ENCODE results near the gene AVEN. TPM values are rescaled to one million over a fixed set of nuclear protein-coding genes. Genes with fewer than 3 reads are reported as not detected.
A peak's percentile ranks its signal among the peaks of the same experiment; 100 is the strongest.

Gene AVEN
- polyA plus RNA-seq, 2 of the 4 experiments (the other 2 are of a cell fraction): 23.8 to 27.2 TPM

DNA sequence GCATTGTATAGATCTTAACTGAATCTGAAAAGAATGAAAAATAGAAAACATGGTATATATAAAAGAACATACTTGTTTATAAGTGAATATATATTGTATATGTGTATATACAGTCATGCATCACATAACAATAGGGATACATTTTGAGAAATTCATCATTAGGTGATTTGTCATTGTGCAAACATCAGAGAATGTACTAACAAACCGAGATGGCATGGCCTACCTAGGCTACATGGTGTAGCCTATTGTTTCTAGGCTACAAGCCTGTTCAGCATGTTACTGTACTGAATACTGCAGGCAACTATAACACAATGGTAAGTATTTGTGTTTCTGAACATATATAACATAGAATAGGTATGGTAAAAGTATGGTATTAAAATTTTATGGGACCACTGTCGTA lies 135.3 kb downstream of the AVEN start:
- no peaks in the 10 kb centered on the region; the same call in 2 of the 3 replicates for H3K4me1 ChIP-seq
- POLR2A ChIA-PET: no interaction called here
- H3K4me3 ChIP-seq: no peak overlapping the region
- FAIRE-seq (no peak), DNase-seq (ENCODE audit: low read depth in 1 of 2, low spot score in 1 of 2) (no peak), ATAC-seq (no peak)
- H3K9me3 ChIP-seq: no peaks in the 10 kb centered on the region
- 49% methylated on average over 2 of the region's 2 CpGs for WGBS (ENCODE audit: missing lambda C conversion rate)
- no peak for TF ChIP-seq SMC3 (IDR thresholded peaks at IDR 0.05)
- TF ChIP-seq, protein P1, sequence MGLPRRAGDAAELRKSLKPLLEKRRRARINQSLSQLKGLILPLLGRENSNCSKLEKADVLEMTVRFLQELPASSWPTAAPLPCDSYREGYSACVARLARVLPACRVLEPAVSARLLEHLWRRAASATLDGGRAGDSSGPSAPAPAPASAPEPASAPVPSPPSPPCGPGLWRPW (IDR thresholded peaks at IDR 0.05): no peak
- TF ChIP-seq KDM1A (IDR thresholded peaks at IDR 0.05; ENCODE audit: low read depth): no peak
- TF ChIP-seq RCOR1 (IDR thresholded peaks at IDR 0.05; ENCODE audit: low read depth, low read length): no peak
- TF ChIP-seq, protein P2, sequence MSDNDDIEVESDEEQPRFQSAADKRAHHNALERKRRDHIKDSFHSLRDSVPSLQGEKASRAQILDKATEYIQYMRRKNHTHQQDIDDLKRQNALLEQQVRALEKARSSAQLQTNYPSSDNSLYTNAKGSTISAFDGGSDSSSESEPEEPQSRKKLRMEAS (IDR thresholded peaks at IDR 0.05): no peak
- TF ChIP-seq JUN (IDR thresholded peaks at IDR 0.05): no peak
- no peak for TF ChIP-seq MYC (IDR thresholded peaks at IDR 0.05; ENCODE audit: borderline replicate concordance, low read length)
- no peak for TF ChIP-seq PHF8 (IDR thresholded peaks at IDR 0.05; ENCODE audit: borderline replicate concordance, low read depth)
- TF ChIP-seq POLR2AphosphoS2 (conservative IDR thresholded peaks at IDR 0.05; ENCODE audit: low read length): no peak
- no peak for TF ChIP-seq CHD2 (IDR thresholded peaks at IDR 0.05; ENCODE audit: low read length, partially characterized antibody)
- no peak for TF ChIP-seq NFE2L2 (conservative IDR thresholded peaks at IDR 0.05; ENCODE audit: low read length)
- no peak for TF ChIP-seq SREBF2 (IDR thresholded peaks at IDR 0.05)
- H3K4me2 ChIP-seq: no peak overlapping the region
- CTCF ChIA-PET: interaction anchor here (0.6 kb wide), 1 partner anchor 190 kb away, joined by 3 read pairs; no protein-coding TSS in a partner anchor
- H3K27ac ChIP-seq: no peak overlapping the region

DNA sequence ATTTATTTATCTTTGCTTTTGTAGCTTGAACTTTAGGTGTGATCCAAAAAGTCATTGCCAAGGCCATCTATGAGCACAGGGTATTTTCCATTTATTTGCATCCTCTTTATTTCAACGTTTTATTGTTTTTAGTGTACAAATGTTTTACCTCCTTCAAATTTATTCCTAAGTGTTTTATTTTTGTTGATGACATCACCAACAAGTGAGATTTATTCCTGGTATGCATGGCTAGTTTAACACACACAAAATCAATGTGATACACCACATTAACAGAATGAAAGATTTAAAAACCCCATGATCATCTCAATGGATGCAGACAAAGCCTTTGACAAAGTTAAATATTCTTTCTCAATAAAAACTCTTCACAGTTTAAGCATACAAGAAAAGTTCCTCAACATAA lies 137.0 kb downstream of the AVEN start:
- ATAC-seq (no peak), DNase-seq (ENCODE audit: low read depth in 1 of 2, low spot score in 1 of 2) (no peak), FAIRE-seq (peak; percentile 39)
- H3K4me2 ChIP-seq: no peak overlapping the region
- no peak overlapping the region for H3K27ac ChIP-seq
- peaks cover 5% of the 10 kb centered on the region; the same call in 1 of the 3 replicates for H3K4me1 ChIP-seq
- H3K9me3 ChIP-seq: no peaks in the 10 kb centered on the region
- WGBS (ENCODE audit: missing lambda C conversion rate): 0% methylated on average over 1 of the region's 1 CpG
- no peak overlapping the region for H3K4me3 ChIP-seq
- CTCF ChIA-PET: interaction anchor here (1.5 kb wide), 1 partner anchor 9 kb away, joined by 3 read pairs; no protein-coding TSS in a partner anchor
- POLR2A ChIA-PET: no interaction called here
- TF ChIP-seq SMC3 (IDR thresholded peaks at IDR 0.05): no peak
- TF ChIP-seq, protein P3, sequence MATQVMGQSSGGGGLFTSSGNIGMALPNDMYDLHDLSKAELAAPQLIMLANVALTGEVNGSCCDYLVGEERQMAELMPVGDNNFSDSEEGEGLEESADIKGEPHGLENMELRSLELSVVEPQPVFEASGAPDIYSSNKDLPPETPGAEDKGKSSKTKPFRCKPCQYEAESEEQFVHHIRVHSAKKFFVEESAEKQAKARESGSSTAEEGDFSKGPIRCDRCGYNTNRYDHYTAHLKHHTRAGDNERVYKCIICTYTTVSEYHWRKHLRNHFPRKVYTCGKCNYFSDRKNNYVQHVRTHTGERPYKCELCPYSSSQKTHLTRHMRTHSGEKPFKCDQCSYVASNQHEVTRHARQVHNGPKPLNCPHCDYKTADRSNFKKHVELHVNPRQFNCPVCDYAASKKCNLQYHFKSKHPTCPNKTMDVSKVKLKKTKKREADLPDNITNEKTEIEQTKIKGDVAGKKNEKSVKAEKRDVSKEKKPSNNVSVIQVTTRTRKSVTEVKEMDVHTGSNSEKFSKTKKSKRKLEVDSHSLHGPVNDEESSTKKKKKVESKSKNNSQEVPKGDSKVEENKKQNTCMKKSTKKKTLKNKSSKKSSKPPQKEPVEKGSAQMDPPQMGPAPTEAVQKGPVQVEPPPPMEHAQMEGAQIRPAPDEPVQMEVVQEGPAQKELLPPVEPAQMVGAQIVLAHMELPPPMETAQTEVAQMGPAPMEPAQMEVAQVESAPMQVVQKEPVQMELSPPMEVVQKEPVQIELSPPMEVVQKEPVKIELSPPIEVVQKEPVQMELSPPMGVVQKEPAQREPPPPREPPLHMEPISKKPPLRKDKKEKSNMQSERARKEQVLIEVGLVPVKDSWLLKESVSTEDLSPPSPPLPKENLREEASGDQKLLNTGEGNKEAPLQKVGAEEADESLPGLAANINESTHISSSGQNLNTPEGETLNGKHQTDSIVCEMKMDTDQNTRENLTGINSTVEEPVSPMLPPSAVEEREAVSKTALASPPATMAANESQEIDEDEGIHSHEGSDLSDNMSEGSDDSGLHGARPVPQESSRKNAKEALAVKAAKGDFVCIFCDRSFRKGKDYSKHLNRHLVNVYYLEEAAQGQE (IDR thresholded peaks at IDR 0.05): no peak
- TF ChIP-seq, protein P4, sequence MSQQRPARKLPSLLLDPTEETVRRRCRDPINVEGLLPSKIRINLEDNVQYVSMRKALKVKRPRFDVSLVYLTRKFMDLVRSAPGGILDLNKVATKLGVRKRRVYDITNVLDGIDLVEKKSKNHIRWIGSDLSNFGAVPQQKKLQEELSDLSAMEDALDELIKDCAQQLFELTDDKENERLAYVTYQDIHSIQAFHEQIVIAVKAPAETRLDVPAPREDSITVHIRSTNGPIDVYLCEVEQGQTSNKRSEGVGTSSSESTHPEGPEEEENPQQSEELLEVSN (IDR thresholded peaks at IDR 0.05; ENCODE audit: borderline replicate concordance, low read depth): no peak
- no peak for TF ChIP-seq TFCP2L1 (CRISPR knock-in tag; IDR thresholded peaks at IDR 0.05)
- TF ChIP-seq, protein P5, sequence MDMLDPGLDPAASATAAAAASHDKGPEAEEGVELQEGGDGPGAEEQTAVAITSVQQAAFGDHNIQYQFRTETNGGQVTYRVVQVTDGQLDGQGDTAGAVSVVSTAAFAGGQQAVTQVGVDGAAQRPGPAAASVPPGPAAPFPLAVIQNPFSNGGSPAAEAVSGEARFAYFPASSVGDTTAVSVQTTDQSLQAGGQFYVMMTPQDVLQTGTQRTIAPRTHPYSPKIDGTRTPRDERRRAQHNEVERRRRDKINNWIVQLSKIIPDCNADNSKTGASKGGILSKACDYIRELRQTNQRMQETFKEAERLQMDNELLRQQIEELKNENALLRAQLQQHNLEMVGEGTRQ (IDR thresholded peaks at IDR 0.05): no peak

DNA sequence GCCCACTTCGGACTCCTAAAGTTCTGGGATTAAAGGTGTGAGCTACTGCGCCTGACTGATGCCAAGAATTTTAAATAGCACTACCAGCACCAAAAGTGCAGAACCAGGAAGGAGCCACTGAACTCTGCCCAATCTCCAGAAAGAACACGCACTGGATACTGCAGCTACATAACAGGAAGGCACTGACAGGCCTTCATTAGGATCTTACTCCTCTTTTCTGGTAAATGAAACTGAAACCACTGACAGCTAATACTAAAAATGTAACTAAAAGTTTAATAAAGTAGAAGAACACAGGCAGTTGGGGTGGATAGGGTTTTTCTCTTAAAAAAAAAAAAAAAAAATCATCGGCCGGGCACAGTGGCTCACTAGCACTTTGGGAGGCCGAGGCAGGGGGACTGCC lies 144.8 kb downstream of the AVEN start:
- WGBS (ENCODE audit: missing lambda C conversion rate): 93% methylated on average over 6 of the region's 6 CpGs

More for the DNA sequence above, 144.8 kb downstream of the AVEN start:
- TF ChIP-seq, protein P6, sequence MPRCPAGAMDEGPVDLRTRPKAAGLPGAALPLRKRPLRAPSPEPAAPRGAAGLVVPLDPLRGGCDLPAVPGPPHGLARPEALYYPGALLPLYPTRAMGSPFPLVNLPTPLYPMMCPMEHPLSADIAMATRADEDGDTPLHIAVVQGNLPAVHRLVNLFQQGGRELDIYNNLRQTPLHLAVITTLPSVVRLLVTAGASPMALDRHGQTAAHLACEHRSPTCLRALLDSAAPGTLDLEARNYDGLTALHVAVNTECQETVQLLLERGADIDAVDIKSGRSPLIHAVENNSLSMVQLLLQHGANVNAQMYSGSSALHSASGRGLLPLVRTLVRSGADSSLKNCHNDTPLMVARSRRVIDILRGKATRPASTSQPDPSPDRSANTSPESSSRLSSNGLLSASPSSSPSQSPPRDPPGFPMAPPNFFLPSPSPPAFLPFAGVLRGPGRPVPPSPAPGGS (IDR thresholded peaks at IDR 0.05): no peak
- no peak for TF ChIP-seq PHF8 (IDR thresholded peaks at IDR 0.05; ENCODE audit: borderline replicate concordance, low read depth)
- H3K4me1 ChIP-seq: peaks cover 5% of the 10 kb centered on the region; the same call in 1 of the 3 replicates
- H3K4me2 ChIP-seq: no peak overlapping the region
- ChIA-PET CTCF (interaction anchor here (1.0 to 1.5 kb wide), 5 partner anchors 9 to 30 kb away, joined by 3 to 4 read pairs (median 3); no protein-coding TSS in a partner anchor), POLR2A (no interaction called here)
- DNase-seq (ENCODE audit: low read depth in 1 of 2, low spot score in 1 of 2): no peak
- ATAC-seq: no peak
- no peak overlapping the region for H3K27ac ChIP-seq
- no peaks in the 10 kb centered on the region for H3K9me3 ChIP-seq
- no peak overlapping the region for H3K4me3 ChIP-seq
- FAIRE-seq: no peak

Data from A549 (cell line).